Testis (tissue), 2 donors: ENCODE results near the gene ZNF444.

ENCODE experiments used
- POLR2A ChIP-seq: fragments of 450-650 bp; IDR thresholded peaks from one replicate; pipeline ENCODE4 v1.6.1; 2017; ENCODE audit warnings: antibody characterized with exemption, mild to moderate bottlenecking, moderate library complexity
- TF ChIP-seq, protein P1 (sequence below), 3 experiments: fragments of 450-650 bp in 2 of 3; fragments of 200-600 bp in 1 of 3; sonication (generic) in 1 of 3; IDR thresholded peaks; one replicate each; pipeline ENCODE4 v1.5.1; 2016 to 2019; ENCODE audit warnings: antibody characterized with exemption in 3 of 3, mild to moderate bottlenecking in 2 of 3, moderate library complexity in 1 of 3

DNA sequence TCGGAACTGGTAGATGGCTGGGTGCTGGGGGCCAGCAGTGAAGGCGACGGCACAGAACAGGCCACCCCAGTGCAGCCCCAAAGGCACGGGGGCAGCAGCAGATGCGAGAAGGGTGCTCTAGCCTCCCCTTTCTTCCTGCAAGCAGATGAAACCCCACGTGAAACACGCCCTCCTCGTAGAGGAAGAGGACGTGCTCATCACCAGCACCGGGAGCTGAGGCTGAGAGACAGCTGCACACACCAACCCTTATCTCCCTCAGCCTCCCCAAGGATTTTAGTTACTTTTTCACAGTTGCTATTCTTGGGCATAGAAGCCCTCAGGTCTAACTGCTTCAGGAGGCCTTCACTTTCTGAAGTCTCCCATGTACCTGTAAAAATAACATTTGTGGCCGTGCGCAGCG, 31.9 kb upstream of the ZNF444 start:
- TF ChIP-seq, protein P1, sequence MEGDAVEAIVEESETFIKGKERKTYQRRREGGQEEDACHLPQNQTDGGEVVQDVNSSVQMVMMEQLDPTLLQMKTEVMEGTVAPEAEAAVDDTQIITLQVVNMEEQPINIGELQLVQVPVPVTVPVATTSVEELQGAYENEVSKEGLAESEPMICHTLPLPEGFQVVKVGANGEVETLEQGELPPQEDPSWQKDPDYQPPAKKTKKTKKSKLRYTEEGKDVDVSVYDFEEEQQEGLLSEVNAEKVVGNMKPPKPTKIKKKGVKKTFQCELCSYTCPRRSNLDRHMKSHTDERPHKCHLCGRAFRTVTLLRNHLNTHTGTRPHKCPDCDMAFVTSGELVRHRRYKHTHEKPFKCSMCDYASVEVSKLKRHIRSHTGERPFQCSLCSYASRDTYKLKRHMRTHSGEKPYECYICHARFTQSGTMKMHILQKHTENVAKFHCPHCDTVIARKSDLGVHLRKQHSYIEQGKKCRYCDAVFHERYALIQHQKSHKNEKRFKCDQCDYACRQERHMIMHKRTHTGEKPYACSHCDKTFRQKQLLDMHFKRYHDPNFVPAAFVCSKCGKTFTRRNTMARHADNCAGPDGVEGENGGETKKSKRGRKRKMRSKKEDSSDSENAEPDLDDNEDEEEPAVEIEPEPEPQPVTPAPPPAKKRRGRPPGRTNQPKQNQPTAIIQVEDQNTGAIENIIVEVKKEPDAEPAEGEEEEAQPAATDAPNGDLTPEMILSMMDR (IDR thresholded peaks at IDR 0.05) = no peak
- no peak for TF ChIP-seq POLR2A
